Measurements from ENCODE around the gene BFSP1. TPM values are rescaled to one million over a fixed set of nuclear protein-coding genes. Genes with fewer than 3 reads are reported as not detected.

BFSP1 gene
- total RNA-seq, 1 donor from 2014 or later: not detected

DNA sequence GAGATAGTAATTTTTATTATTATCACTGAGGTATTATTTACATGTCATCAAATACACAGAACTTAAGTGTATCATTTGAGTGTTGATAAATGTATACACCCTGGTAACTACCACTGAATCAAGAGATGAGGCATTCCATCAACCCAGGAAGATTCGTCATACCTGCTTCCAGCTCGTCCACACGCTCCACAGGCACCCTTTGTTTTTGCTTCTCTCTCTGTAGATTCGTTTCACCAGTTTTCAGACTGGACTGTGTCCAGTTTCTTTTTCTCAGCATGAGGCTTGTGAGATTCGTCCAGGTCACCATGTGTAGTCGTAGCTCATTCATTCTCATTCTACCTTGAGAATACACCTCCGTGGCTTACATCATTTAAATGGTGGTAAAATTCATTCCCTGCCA, 64.5 kb downstream of the BFSP1 start:
- DNase-seq (ENCODE audit: low spot score in 2 of 2): no peak
- TF ChIP-seq, protein P1, sequence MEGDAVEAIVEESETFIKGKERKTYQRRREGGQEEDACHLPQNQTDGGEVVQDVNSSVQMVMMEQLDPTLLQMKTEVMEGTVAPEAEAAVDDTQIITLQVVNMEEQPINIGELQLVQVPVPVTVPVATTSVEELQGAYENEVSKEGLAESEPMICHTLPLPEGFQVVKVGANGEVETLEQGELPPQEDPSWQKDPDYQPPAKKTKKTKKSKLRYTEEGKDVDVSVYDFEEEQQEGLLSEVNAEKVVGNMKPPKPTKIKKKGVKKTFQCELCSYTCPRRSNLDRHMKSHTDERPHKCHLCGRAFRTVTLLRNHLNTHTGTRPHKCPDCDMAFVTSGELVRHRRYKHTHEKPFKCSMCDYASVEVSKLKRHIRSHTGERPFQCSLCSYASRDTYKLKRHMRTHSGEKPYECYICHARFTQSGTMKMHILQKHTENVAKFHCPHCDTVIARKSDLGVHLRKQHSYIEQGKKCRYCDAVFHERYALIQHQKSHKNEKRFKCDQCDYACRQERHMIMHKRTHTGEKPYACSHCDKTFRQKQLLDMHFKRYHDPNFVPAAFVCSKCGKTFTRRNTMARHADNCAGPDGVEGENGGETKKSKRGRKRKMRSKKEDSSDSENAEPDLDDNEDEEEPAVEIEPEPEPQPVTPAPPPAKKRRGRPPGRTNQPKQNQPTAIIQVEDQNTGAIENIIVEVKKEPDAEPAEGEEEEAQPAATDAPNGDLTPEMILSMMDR (IDR thresholded peaks at IDR 0.05): no peak
- intact Hi-C loops (cut with DNase I): no loop called here

DNA sequence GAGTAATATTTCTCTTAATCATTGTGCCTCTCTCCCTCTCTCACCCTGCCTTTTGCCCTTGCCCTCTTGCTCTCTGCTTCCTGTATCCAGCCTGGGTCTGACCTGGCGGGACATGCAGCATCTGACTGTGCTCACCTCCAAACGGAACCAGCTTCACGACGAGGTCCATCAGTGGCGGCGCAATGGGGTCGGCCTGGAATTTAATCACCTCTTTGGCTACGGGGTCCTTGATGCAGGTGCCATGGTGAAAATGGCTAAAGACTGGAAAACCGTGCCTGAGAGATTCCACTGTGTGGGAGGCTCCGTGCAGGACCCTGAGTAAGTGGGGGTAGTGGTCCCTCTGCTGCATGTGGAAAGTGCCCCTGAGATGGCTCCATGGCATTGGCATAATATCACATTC, 65.9 kb downstream of the BFSP1 start:
- DNase-seq (ENCODE audit: low spot score in 2 of 2): no peak
- TF ChIP-seq, protein P1 (IDR thresholded peaks at IDR 0.05): no peak
- H3K36me3 ChIP-seq: no peaks in the 10 kb centered on the region
- H3K4me1 ChIP-seq: no peaks in the 10 kb centered on the region
- intact Hi-C loops (cut with DNase I): no loop called here
- no peaks in the 10 kb centered on the region for H3K27me3 ChIP-seq
- H3K27ac ChIP-seq: no peak overlapping the region
- no peaks in the 10 kb centered on the region for H3K9me3 ChIP-seq
- H3K4me3 ChIP-seq: no peak overlapping the region

More for the DNA sequence above, 64.5 kb downstream of the BFSP1 start:
- Histone ChIP-seq H3K4me3 (no peak overlapping the region), H3K4me1 (no peaks in the 10 kb centered on the region), H3K27me3 (no peaks in the 10 kb centered on the region), H3K9me3 (no peaks in the 10 kb centered on the region), H3K36me3 (no peaks in the 10 kb centered on the region), H3K27ac (no peak overlapping the region)

DNA sequence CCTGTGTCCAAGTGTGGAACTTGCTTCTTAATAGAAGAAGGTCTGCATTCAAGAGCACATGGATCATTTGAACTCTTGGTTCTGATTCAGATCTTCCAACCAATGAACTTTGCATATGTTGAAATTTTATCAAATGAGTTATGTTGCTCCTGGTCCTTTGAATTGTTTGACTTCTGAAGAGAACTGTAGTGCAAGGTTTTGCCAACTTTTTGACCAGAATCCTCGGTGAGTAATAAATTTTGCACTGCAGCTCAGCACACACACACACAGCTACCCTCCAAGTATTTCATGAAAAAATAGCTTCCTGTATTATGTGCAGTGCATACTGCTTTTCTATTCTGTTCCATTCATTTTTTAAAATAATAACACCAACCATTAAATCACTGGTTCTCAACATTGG, 67.5 kb downstream of the BFSP1 start:
- no peak overlapping the region for H3K27ac ChIP-seq
- intact Hi-C loops (cut with DNase I): no loop called here
- H3K4me1 ChIP-seq: no peaks in the 10 kb centered on the region
- no peak for DNase-seq (ENCODE audit: low spot score in 2 of 2)
- no peaks in the 10 kb centered on the region for H3K9me3 ChIP-seq
- H3K36me3 ChIP-seq: no peaks in the 10 kb centered on the region
- TF ChIP-seq, protein P1 (IDR thresholded peaks at IDR 0.05): no peak
- H3K27me3 ChIP-seq: no peaks in the 10 kb centered on the region
- H3K4me3 ChIP-seq: no peak overlapping the region

DNA sequence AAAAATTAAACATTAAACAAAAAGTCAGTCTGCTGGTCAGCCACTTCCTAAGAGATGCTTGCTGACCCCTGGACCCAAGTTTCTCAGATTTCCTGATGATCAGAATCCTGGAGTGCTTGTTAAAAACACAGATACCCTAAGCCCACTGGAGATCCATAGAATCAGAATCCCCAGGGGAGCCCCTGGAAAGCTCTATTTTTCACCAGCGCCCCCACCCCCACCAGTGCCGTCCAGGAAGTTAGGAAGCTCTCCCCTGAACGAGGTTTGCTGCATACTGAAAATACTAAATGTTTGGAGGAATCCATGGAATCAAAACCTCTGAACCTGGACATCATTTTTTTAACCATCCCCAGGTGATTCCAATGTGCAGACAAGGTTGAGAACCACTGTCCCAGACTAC, 69.2 kb downstream of the BFSP1 start:
- intact Hi-C loops (cut with DNase I): no loop called here
- H3K36me3 ChIP-seq: no peaks in the 10 kb centered on the region
- TF ChIP-seq, protein P1 (IDR thresholded peaks at IDR 0.05): no peak
- H3K27me3 ChIP-seq: no peaks in the 10 kb centered on the region
- H3K9me3 ChIP-seq: no peaks in the 10 kb centered on the region
- no peak overlapping the region for H3K27ac ChIP-seq
- DNase-seq (ENCODE audit: low spot score in 2 of 2): no peak
- no peak overlapping the region for H3K4me3 ChIP-seq
- H3K4me1 ChIP-seq: no peaks in the 10 kb centered on the region

DNA sequence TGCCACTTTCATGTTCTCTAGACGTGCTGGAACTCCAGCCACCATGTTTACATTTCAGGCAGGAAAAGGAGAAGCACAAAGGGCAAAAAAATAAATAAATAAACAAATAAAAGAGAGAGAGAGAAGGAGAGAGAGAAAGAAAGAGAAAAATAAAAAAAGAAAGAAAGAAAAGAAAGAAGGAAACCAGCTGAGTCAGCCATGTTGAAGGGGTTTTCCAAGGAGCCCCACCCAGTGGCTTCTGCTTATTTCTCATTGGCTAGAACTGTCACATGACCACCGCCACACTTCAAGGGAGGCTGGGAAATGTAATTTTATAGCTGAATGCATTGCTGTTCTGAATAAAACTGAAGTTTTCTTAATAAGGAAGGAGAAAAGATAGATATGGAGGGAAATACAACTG, 71.1 kb downstream of the BFSP1 start:
- intact Hi-C loops (cut with DNase I): no loop called here
- Histone ChIP-seq H3K36me3 (no peaks in the 10 kb centered on the region), H3K27me3 (no peaks in the 10 kb centered on the region), H3K4me1 (no peaks in the 10 kb centered on the region), H3K9me3 (no peaks in the 10 kb centered on the region), H3K27ac (no peak overlapping the region), H3K4me3 (no peak overlapping the region)
- DNase-seq (ENCODE audit: low spot score in 2 of 2): no peak
- TF ChIP-seq, protein P1 (IDR thresholded peaks at IDR 0.05): no peak

DNA sequence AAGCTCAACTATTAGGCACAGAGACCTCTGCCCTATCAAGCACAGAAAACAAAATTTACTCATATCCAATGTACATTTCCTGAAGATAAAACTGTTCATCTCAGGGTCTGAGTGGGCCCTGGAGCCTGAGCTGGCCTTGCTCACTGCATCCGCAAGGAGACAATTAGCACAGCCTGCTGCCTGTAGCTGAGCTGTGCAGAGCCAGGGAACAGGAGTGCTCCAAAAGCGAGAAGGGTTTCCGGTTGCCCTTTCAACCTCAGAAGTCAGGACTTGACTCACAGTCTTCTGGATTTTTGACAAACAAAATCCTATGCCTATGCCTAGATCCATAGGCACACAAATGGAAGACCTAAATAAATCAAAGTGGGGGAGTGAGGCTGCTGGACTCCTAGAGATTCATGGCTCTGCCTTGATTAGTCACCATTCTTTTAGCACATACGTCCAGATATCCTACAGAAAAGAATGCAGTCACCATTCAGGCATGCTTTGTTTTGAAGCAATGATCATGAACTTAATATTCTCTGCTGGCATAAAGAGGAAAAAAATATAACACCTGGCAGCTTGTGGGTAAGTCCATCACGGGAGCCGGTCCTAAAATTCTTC, 73.5 kb downstream of the BFSP1 start:
- intact Hi-C loops (cut with DNase I): no loop called here
- Histone ChIP-seq H3K4me1 (no peaks in the 10 kb centered on the region), H3K4me3 (no peak overlapping the region), H3K27me3 (no peaks in the 10 kb centered on the region), H3K27ac (no peak overlapping the region), H3K36me3 (no peaks in the 10 kb centered on the region), H3K9me3 (no peaks in the 10 kb centered on the region)
- no peak for DNase-seq (ENCODE audit: low spot score in 2 of 2)
- TF ChIP-seq, protein P1 (IDR thresholded peaks at IDR 0.05): no peak
